HepG2 (cell line): ENCODE results near the gene TRIM15. TPM values are rescaled to one million over a fixed set of nuclear protein-coding genes. Genes with fewer than 3 reads are reported as not detected.

Experiments
- ATF7 ChIP-seq, 2 experiments: fragments of 450-650 bp in 1 of 2; sonication (generic) in 1 of 2; formaldehyde crosslinking in 1 of 2; IDR thresholded peaks; 2 replicates each; pipeline versions ENCODE4 v1.4.0 to v1.6.1; 2016 to 2020; ENCODE audit warnings: antibody characterized with exemption in 1 of 2, mild to moderate bottlenecking in 1 of 2, missing genetic modification reagents in 1 of 2
- CBFB ChIP-seq: sonication (generic); formaldehyde crosslinking; IDR thresholded peaks from 2 replicates; pipeline ENCODE4 v1.4.0; 2020; ENCODE audit warnings: missing genetic modification reagents
- DRAP1 ChIP-seq: IDR thresholded peaks from 2 replicates; pipeline ENCODE4 v1.6.1; 2016; ENCODE audit warnings: missing genetic modification reagents, missing compliant biosample characterization
- HNRNPL ChIP-seq: fragments of 200-400 bp; formaldehyde crosslinking; IDR thresholded peaks from 2 replicates; pipeline ENCODE4 v1.6.1; 2017; ENCODE audit warnings: mild to moderate bottlenecking, low read depth, low read length
- HOXA7 ChIP-seq: sonication (generic); formaldehyde crosslinking; IDR thresholded peaks from 2 replicates; pipeline ENCODE4 v1.8.1; 2022; ENCODE audit warnings: mild to moderate bottlenecking, missing genetic modification reagents, moderate library complexity
- IRF2 ChIP-seq: IDR thresholded peaks from 2 replicates; pipeline ENCODE4 v1.6.1; 2018; ENCODE audit warnings: missing genetic modification reagents, missing compliant biosample characterization
- JUN ChIP-seq: sonication (generic); formaldehyde crosslinking; IDR thresholded peaks from 2 replicates; pipeline ENCODE4 v1.4.0; 2020; ENCODE audit warnings: mild to moderate bottlenecking, missing genetic modification reagents
- KDM5B ChIP-seq: sonication (generic); formaldehyde crosslinking; IDR thresholded peaks from 2 replicates; pipeline ENCODE4 v1.4.0; 2020; ENCODE audit warnings: missing genetic modification reagents, mild to moderate bottlenecking, borderline replicate concordance
- NFATC3 ChIP-seq: sonication (generic); formaldehyde crosslinking; IDR thresholded peaks from 2 replicates; pipeline ENCODE4 v1.5.1; 2020; ENCODE audit warnings: mild to moderate bottlenecking, missing genetic modification reagents
- POLR2G ChIP-seq: fragments of 200-400 bp; formaldehyde crosslinking; IDR thresholded peaks from 2 replicates; pipeline ENCODE4 v1.6.1; 2018; ENCODE audit warnings: mild to moderate bottlenecking, low read depth, low read length, moderate library complexity
- RFXAP ChIP-seq: sonication (generic); formaldehyde crosslinking; IDR thresholded peaks from 2 replicates; pipeline ENCODE4 v1.4.0; 2020; ENCODE audit warnings: missing genetic modification reagents, borderline replicate concordance
- SOX6 ChIP-seq, 2 experiments: fragments of 450-650 bp in 1 of 2; sonication (generic) in 1 of 2; formaldehyde crosslinking in 1 of 2; IDR thresholded peaks; 2 replicates each; pipeline versions ENCODE4 v1.4.0 to v1.6.1; 2017 to 2020; ENCODE audit warnings: antibody characterized with exemption in 1 of 2, mild to moderate bottlenecking in 1 of 2, missing genetic modification reagents in 1 of 2
- SP4 ChIP-seq: sonication (generic); formaldehyde crosslinking; IDR thresholded peaks from 2 replicates; pipeline ENCODE4 v1.8.1; 2023; ENCODE audit warnings: mild to moderate bottlenecking, missing genetic modification reagents
- U2AF2 ChIP-seq: fragments of 200-400 bp; formaldehyde crosslinking; IDR thresholded peaks from 2 replicates; pipeline ENCODE4 v1.6.1; 2017; ENCODE audit warnings: low read depth, mild to moderate bottlenecking, low read length
- ZBTB2 ChIP-seq: sonication (generic); formaldehyde crosslinking; IDR thresholded peaks from 2 replicates; pipeline ENCODE4 v1.8.0; 2022; ENCODE audit warnings: low read depth, missing genetic modification reagents
- ZBTB37 ChIP-seq: sonication (generic); formaldehyde crosslinking; IDR thresholded peaks from 2 replicates; pipeline ENCODE4 v1.4.0; 2020; ENCODE audit warnings: mild to moderate bottlenecking, missing genetic modification reagents
- ZBTB8A ChIP-seq: sonication (generic); formaldehyde crosslinking; IDR thresholded peaks from 2 replicates; pipeline ENCODE4 v1.4.0; 2020; ENCODE audit warnings: mild to moderate bottlenecking, low read depth, missing genetic modification reagents, borderline replicate concordance
- ZMYM4 ChIP-seq: sonication (generic); formaldehyde crosslinking; IDR thresholded peaks from 2 replicates; pipeline ENCODE4 v1.8.1; 2023; ENCODE audit warnings: mild to moderate bottlenecking, missing genetic modification reagents
- ZNF101 ChIP-seq: sonication (generic); formaldehyde crosslinking; IDR thresholded peaks from 2 replicates; pipeline ENCODE4 v1.4.0; 2020; ENCODE audit warnings: mild to moderate bottlenecking, low read depth, missing genetic modification reagents, borderline replicate concordance
- ZNF234 ChIP-seq: sonication (generic); formaldehyde crosslinking; conservative IDR thresholded peaks from 2 replicates; pipeline ENCODE4 v1.5.1; 2020; ENCODE audit warnings: mild to moderate bottlenecking, missing genetic modification reagents
- ZNF350 ChIP-seq: sonication (generic); formaldehyde crosslinking; IDR thresholded peaks from 2 replicates; pipeline ENCODE4 v1.4.0; 2020; ENCODE audit warnings: mild to moderate bottlenecking, low read depth, missing genetic modification reagents, borderline replicate concordance
- ZNF556 ChIP-seq: sonication (generic); formaldehyde crosslinking; IDR thresholded peaks from 2 replicates; pipeline ENCODE4 v1.4.0; 2020; ENCODE audit warnings: mild to moderate bottlenecking, missing genetic modification reagents, borderline replicate concordance
- ZNF788 ChIP-seq: sonication (generic); formaldehyde crosslinking; IDR thresholded peaks from 2 replicates; pipeline ENCODE4 v1.5.0; 2020; ENCODE audit warnings: mild to moderate bottlenecking, missing genetic modification reagents, borderline replicate concordance
- ZSCAN5A ChIP-seq: sonication (generic); formaldehyde crosslinking; IDR thresholded peaks from 2 replicates; pipeline ENCODE4 v1.8.0; 2022; ENCODE audit warnings: mild to moderate bottlenecking, missing genetic modification reagents, borderline replicate concordance
- polyA plus RNA-seq, 8 experiments: library from polyadenylated mRNA; depleted of rRNA in 3 of 8; stranded (reverse) in 7 of 8; unstranded in 1 of 8; fragments of >200 nt; fragmentation: Illumina TruSeq in 4 of 8; extraction: Trizol in 4 of 8; gene quantifications; 2 replicates each; pipeline versions ENCODE4 v1.2.1 to v1.2.3, GENCODE V29; 2011 to 2016; ENCODE audit warnings: low read depth in 4 of 8, missing spikeins in 1 of 8, mixed read lengths in 1 of 8; ENCODE audit not compliant: insufficient read depth in 1 of 8
- total RNA-seq, 5 experiments: library from RNA; depleted of rRNA; stranded (reverse); fragments of >200 nt; fragmentation: Illumina TruSeq; extraction: Trizol; gene quantifications; 2 replicates each; pipeline ENCODE4 v1.2.3, GENCODE V29; 2016; ENCODE audit warnings: low read depth in 1 of 5

Gene TRIM15
- total and polyA plus RNA-seq, 2 of the 13 experiments (the other 11 are each of a cell fraction or from before 2014, with no cell fraction given): 35.1 to 38.2 TPM

GRCh38 chr6:30206799-30207618, 43.7 kb downstream of the TRIM15 start (continued):
- TF ChIP-seq ZSCAN5A (peak; percentile 64; the same call in 1 of the 2 replicates), ZNF556 (CRISPR knock-in tag) (no peak; the same call in 1 of the 2 replicates), NFATC3 (CRISPR knock-in tag) (0 out of 2 replicates have a peak, but pooled peaks have one; percentile 25), ZBTB37 (CRISPR knock-in tag) (no peak), ZNF350 (CRISPR knock-in tag) (peak; percentile 86), ATF7 (IDR thresholded peaks at IDR 0.05) (no peak), ATF7 (CRISPR knock-in tag; IDR thresholded peaks at IDR 0.05) (peak; percentile 88), DRAP1 (CRISPR knock-in tag) (no peak), U2AF2 (no peak), HNRNPL (no peak), POLR2G (peak; percentile 42), IRF2 (CRISPR knock-in tag) (peak; percentile 91), ZBTB8A (no peak), CBFB (no peak), RFXAP (CRISPR knock-in tag) (peak; percentile 93), HOXA7 (CRISPR knock-in tag) (0 out of 2 replicates have a peak, but pooled peaks have one; percentile 72), SOX6 (IDR thresholded peaks at IDR 0.05) (no peak), SOX6 (CRISPR knock-in tag; IDR thresholded peaks at IDR 0.05) (peak; percentile 91), SP4 (peak; percentile 66), JUN (no peak; the same call in 1 of the 2 replicates), ZNF101 (CRISPR knock-in tag) (no peak), ZMYM4 (CRISPR knock-in tag) (peak; percentile 80), ZNF788 (CRISPR knock-in tag) (peak; percentile 67; the same call in 1 of the 2 replicates), ZNF234 (CRISPR knock-in tag) (no peak), ZBTB2 (CRISPR knock-in tag) (peak; percentile 44; the same call in 1 of the 2 replicates), KDM5B (CRISPR knock-in tag) (peak; percentile 64; the same call in 1 of the 2 replicates)
